ENCODE data around the gene TNP1. TPM values are rescaled to one million over a fixed set of nuclear protein-coding genes. Genes with fewer than 3 reads are reported as not detected.

Gene TNP1, protein sequence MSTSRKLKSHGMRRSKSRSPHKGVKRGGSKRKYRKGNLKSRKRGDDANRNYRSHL
- not detected for total RNA-seq

GRCh38 chr2:216859944-216860343 is at the start of gene TNP1:
TSS of gene TNP1 (minus strand) at chr2:216860064. CDS start at chr2:216860034, 30 bp downstream.

Other genes with a start within 250 kb of the TNP1 start
- gene IGFBP2, start 226.6 kb downstream of the TNP1 start, total RNA-seq: 98.7 TPM
- gene IGFBP5, start 164.5 kb downstream of the TNP1 start, total RNA-seq: 59.3 TPM